Activated naive CD8-positive, alpha-beta T cell (primary cell): ENCODE measurements around the gene OPCML.

Source experiments
- H3K27ac Mint-ChIP-seq: one replicate; pipeline ENCODE4 v1.8.0; 2021; ENCODE audit warnings: mixed read lengths
- H3K27me3 Mint-ChIP-seq: one replicate; pipeline ENCODE4 v1.8.0; 2021; ENCODE audit warnings: mixed read lengths
- H3K36me3 Mint-ChIP-seq: one replicate; pipeline ENCODE4 v1.8.0; 2021; ENCODE audit warnings: mixed read lengths
- H3K4me1 Mint-ChIP-seq: one replicate; pipeline ENCODE4 v1.8.0; 2021; ENCODE audit warnings: low read depth, mixed read lengths
- H3K4me3 Mint-ChIP-seq: one replicate; pipeline ENCODE4 v1.8.0; 2021; ENCODE audit warnings: mild to moderate bottlenecking, mixed read lengths
- H3K9me3 Mint-ChIP-seq: one replicate; pipeline ENCODE4 v1.8.0; 2021; ENCODE audit warnings: low read depth, mixed read lengths

The OPCML gene

GRCh38 chr11:132551016-132551415 is 981.3 kb downstream of the OPCML start:
- no peak overlapping the region for H3K4me3 Mint-ChIP-seq
- H3K4me1 Mint-ChIP-seq, result no peaks in the 10 kb centered on the region
- H3K9me3 Mint-ChIP-seq, result no peaks in the 10 kb centered on the region
- no peaks in the 10 kb centered on the region for H3K27me3 Mint-ChIP-seq
- no peaks in the 10 kb centered on the region for H3K36me3 Mint-ChIP-seq
- H3K27ac Mint-ChIP-seq, result no peak overlapping the region

DNA sequence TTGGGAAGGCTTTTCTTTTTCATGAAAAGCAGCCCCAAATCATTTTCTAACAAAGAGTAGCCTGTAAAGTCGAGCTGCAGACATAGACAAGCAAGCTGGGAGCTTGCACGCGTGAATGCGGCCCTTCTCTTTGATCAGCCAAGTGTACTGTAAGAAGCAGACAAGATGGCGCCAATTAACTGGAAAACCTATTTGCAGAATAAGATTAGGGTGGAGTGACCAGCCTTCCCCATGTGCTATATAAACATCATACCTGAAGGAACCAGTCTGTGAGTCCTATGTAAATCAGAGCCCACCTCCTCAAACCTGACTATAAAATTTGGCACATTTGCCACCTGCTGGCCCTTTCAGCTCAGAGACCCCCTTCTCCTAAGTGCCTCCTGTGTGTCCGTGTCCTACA is 982.7 kb downstream of the OPCML start:
- H3K4me3 Mint-ChIP-seq, result no peak overlapping the region
- no peaks in the 10 kb centered on the region for H3K27me3 Mint-ChIP-seq
- no peaks in the 10 kb centered on the region for H3K36me3 Mint-ChIP-seq
- no peaks in the 10 kb centered on the region for H3K9me3 Mint-ChIP-seq
- H3K4me1 Mint-ChIP-seq, result no peaks in the 10 kb centered on the region
- no peak overlapping the region for H3K27ac Mint-ChIP-seq

- Mint-ChIP-seq H3K27me3 (no peaks in the 10 kb centered on the region), H3K4me3 (no peak overlapping the region), H3K4me1 (no peaks in the 10 kb centered on the region), H3K9me3 (no peaks in the 10 kb centered on the region), H3K27ac (no peak overlapping the region), H3K36me3 (no peaks in the 10 kb centered on the region)
Observed at GRCh38 chr11:132549001-132549400, 983.3 kb downstream of the OPCML start.

DNA sequence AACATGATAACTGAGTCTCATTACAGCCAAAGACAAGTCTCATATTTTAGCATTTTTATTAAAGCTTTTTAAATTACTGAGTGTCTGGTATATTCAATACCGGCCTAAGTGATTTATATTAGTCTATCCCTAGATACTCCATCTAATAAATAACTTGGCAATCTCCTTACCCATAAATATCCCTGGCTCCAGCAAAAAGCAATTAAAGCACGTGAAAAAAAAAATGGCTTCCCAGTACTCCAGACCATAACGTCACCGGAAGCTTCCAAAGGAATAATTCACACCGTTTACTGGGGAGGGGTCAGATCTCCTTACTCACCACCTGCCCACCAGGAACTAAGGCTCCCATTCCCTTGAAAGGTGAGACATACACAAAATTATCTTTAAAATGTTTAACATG is 988.3 kb downstream of the OPCML start:
- Mint-ChIP-seq H3K36me3 (no peaks in the 10 kb centered on the region), H3K27ac (no peak overlapping the region), H3K4me1 (no peaks in the 10 kb centered on the region), H3K27me3 (no peaks in the 10 kb centered on the region), H3K9me3 (no peaks in the 10 kb centered on the region), H3K4me3 (no peak overlapping the region)

DNA sequence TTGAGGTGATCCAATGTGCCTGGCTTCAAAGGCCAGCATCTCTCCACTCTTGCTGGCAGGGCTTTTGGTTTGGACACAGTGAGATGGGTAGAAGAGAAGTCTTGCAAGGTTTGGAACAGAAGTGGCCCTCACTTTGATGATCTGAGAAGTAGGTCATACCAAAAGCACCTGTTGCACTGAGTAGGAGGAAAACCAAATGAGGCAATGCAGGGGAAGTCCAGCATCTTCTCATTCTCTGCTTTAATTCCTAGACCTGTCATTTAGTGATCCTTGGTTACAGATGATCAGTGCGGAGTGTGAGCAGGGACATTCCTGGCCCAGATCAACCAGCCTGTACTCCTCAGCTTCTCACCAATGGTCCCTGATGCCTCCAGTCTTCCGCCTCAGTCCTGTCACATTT is 990.5 kb downstream of the OPCML start:
- Mint-ChIP-seq H3K9me3 (no peaks in the 10 kb centered on the region), H3K4me3 (no peak overlapping the region), H3K27ac (no peak overlapping the region), H3K36me3 (no peaks in the 10 kb centered on the region), H3K4me1 (no peaks in the 10 kb centered on the region), H3K27me3 (no peaks in the 10 kb centered on the region)

DNA sequence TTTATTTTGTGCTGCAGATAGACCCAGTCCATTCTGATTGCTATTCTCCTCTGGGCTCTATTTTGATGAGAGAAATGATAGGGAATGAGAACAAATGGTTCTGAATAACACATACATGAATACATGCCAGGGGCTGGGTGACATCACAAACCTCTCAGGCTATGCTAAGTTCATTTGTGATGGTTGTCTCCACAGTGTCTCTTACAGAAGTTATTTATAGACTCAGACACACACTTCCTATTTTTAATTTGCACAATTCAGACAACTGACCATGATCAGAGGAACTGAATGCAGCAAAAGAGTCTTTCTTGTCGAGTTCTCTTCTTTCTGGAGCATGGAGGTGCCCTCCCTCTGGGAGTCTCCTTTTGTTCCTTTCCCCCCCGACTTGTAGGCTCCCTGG is 991.7 kb downstream of the OPCML start:
- Mint-ChIP-seq H3K36me3 (no peaks in the 10 kb centered on the region), H3K9me3 (no peaks in the 10 kb centered on the region), H3K27me3 (no peaks in the 10 kb centered on the region), H3K27ac (no peak overlapping the region), H3K4me3 (no peak overlapping the region), H3K4me1 (no peaks in the 10 kb centered on the region)

GRCh38 chr11:132539590-132540368 is 992.5 kb downstream of the OPCML start:
- no peaks in the 10 kb centered on the region for H3K36me3 Mint-ChIP-seq
- no peak overlapping the region for H3K27ac Mint-ChIP-seq
- no peaks in the 10 kb centered on the region for H3K4me1 Mint-ChIP-seq
- no peak overlapping the region for H3K4me3 Mint-ChIP-seq
- no peaks in the 10 kb centered on the region for H3K27me3 Mint-ChIP-seq
- no peaks in the 10 kb centered on the region for H3K9me3 Mint-ChIP-seq

DNA sequence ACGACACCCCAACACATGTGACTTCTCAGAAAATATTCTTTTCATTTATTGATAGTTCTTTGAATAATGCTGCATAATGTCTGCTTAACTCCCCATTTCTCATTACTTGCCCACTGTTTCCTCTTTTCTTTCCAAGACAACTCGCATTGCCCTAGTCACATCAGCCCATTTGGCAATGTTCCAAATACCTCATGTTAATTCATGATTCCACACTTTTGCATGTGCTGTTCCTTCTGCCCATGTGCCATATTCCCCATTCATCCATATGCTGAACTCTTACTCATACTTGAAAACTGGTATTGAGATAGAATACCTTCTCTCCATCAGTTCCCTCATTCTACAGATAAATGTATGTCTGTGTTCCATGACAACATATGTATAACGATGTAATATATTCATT is 993.7 kb downstream of the OPCML start:
- no peaks in the 10 kb centered on the region for H3K4me1 Mint-ChIP-seq
- H3K27me3 Mint-ChIP-seq, result no peaks in the 10 kb centered on the region
- H3K9me3 Mint-ChIP-seq, result no peaks in the 10 kb centered on the region
- H3K36me3 Mint-ChIP-seq, result no peaks in the 10 kb centered on the region
- no peak overlapping the region for H3K27ac Mint-ChIP-seq
- H3K4me3 Mint-ChIP-seq, result no peak overlapping the region

- H3K4me3 Mint-ChIP-seq, result no peak overlapping the region
- H3K27me3 Mint-ChIP-seq, result no peaks in the 10 kb centered on the region
- H3K27ac Mint-ChIP-seq, result no peak overlapping the region
Observed at GRCh38 chr11:132535830-132536229, 996.5 kb downstream of the OPCML start.

DNA sequence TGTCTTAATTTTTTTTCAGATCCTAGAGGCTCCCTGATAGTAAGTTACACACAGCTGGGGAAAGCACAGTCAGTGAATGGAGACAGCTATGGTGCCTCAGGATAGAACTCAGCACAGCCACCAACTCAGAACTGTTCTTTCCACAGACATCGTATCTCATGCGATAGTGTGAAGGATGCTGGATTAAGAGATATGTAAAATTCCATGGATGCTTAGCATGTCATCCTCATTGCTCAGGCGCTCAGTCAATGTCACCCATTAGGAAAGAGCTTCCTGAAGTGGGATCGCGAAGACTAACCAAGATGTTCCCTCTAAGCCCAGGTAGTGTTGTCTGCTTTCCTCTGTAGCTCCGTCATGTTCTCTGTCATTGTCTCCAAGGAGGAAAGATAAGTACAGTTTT is 1000.4 kb downstream of the OPCML start:
- H3K36me3 Mint-ChIP-seq, result no peaks in the 10 kb centered on the region
- H3K27ac Mint-ChIP-seq, result no peak overlapping the region
- H3K4me3 Mint-ChIP-seq, result no peak overlapping the region
- H3K9me3 Mint-ChIP-seq, result no peaks in the 10 kb centered on the region
- no peaks in the 10 kb centered on the region for H3K4me1 Mint-ChIP-seq
- no peaks in the 10 kb centered on the region for H3K27me3 Mint-ChIP-seq

More at GRCh38 chr11:132535830-132536229, 996.5 kb downstream of the OPCML start:
- Mint-ChIP-seq H3K36me3 (no peaks in the 10 kb centered on the region), H3K9me3 (no peaks in the 10 kb centered on the region), H3K4me1 (no peaks in the 10 kb centered on the region)

DNA sequence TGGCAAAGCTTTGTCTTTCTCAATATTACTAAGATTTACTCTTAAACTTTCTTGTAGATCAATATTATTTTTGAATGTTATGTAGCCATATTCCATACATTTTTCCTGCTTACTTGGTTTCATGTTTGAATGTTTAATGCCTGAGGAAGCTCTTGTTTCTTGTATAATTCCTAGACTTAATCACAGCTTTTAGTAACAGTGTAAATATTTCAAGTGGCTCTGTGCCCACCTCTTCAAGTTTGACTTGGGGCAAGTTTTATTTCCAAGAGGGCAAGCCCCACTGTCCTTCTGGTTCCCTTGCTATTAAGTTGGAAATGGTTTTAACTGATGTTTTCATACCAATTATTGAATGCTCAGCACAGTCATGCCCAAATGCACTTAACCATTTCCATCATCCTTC is 1004.1 kb downstream of the OPCML start:
- Mint-ChIP-seq H3K27me3 (no peaks in the 10 kb centered on the region), H3K27ac (no peak overlapping the region), H3K36me3 (no peaks in the 10 kb centered on the region), H3K4me1 (no peaks in the 10 kb centered on the region), H3K4me3 (no peak overlapping the region), H3K9me3 (no peaks in the 10 kb centered on the region)

DNA sequence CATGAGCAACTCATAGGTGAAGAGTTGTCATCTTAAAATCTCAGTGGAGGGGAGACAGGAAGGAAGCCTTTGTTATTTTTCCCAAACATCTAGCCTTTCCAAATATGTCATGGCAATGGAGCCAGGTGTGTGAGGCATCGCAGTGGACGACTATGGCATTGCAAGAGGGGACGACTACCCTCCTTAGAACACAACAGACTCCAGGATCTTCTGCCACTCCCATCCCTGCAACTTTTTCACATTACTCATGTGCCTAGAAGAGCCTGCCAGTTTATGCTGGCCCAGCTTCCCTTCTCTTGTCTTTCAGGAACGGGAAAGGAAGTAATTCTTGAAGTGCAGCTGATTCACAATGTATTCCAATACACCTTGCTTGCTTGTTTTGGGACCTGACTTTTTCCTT is 1008.4 kb downstream of the OPCML start:
- Mint-ChIP-seq H3K4me3 (no peak overlapping the region), H3K27ac (no peak overlapping the region), H3K27me3 (no peaks in the 10 kb centered on the region), H3K4me1 (no peaks in the 10 kb centered on the region), H3K9me3 (no peaks in the 10 kb centered on the region), H3K36me3 (no peaks in the 10 kb centered on the region)

DNA sequence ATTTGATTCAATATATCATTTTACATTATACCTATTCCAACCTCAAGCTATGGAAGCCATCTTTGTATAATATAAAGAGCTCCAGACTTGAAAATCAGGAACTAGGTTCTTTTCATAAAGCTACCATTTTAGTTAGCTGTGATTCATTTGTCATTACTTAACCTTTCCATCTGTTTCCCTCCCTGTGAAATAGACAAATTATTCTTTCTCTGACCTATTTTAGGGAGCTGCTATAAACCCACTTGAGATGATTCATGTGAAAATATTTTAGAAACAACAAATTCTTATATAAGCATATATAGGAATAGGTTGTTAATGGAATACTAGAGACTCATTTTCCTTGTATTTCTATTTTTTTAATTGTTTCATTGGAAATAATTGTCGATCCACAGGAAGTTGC is 1012.1 kb downstream of the OPCML start:
- H3K36me3 Mint-ChIP-seq, result no peaks in the 10 kb centered on the region
- H3K9me3 Mint-ChIP-seq, result no peaks in the 10 kb centered on the region

DNA sequence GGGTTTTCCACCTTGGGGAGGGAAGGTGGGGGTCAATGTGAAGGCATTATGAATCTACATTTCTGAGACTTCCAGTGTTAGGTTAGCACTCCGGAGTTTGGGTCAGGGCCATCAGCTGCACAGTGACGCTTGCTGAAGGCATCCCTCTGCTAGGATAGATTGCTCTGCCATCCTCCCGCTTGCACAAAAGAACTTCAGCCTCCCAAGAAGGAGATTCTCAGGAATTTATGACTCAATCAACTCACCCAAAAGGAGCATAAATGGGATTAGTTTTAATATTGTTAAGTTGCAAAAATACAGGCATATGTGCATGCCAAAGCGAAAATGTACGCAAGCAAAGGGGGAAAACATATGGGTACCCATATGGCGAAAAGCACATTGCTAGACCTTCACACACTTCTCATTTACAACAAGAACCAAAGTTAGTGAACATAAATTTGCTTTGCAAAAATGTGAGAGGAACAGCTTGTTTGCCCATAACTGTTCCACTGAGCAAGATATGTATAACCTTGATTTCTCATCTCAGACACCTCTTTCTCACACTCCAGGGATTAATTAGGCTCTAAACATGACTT is 1013.0 kb downstream of the OPCML start:
- Mint-ChIP-seq H3K36me3 (no peaks in the 10 kb centered on the region), H3K27me3 (no peaks in the 10 kb centered on the region), H3K4me1 (no peaks in the 10 kb centered on the region), H3K27ac (no peak overlapping the region), H3K9me3 (no peaks in the 10 kb centered on the region), H3K4me3 (no peak overlapping the region)

More for the DNA sequence above, 1012.1 kb downstream of the OPCML start:
- H3K4me1 Mint-ChIP-seq, result no peaks in the 10 kb centered on the region
- no peak overlapping the region for H3K27ac Mint-ChIP-seq
- H3K4me3 Mint-ChIP-seq, result no peak overlapping the region
- H3K27me3 Mint-ChIP-seq, result no peaks in the 10 kb centered on the region

GRCh38 chr11:132504501-132505041 is 1027.7 kb downstream of the OPCML start:
- H3K9me3 Mint-ChIP-seq, result peaks cover 3% of the 10 kb centered on the region
- no peak overlapping the region for H3K27ac Mint-ChIP-seq
- H3K4me3 Mint-ChIP-seq, result no peak overlapping the region
- no peaks in the 10 kb centered on the region for H3K4me1 Mint-ChIP-seq
- H3K27me3 Mint-ChIP-seq, result no peaks in the 10 kb centered on the region
- no peaks in the 10 kb centered on the region for H3K36me3 Mint-ChIP-seq

DNA sequence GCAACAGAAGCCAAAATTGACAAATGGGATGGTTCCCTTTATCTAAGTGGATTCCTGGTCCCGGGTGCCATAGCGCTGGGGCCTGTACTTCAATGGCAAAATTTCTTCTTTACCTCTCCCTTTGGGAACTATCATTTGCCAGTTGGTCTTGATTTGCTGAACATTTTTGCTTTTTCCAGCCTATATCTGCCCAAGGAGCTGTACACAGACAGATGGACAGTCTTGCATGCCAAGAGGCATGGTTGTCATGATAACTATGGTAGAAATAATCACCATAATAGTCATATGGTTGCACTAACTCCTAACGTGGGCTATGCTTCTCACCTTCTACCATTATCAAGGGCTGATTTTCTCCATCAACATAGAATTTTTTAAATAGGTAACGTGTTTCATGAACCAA is 1030.9 kb downstream of the OPCML start:
- Mint-ChIP-seq H3K27me3 (no peaks in the 10 kb centered on the region), H3K9me3 (peaks cover 4% of the 10 kb centered on the region), H3K4me1 (no peaks in the 10 kb centered on the region), H3K36me3 (no peaks in the 10 kb centered on the region), H3K4me3 (no peak overlapping the region), H3K27ac (no peak overlapping the region)
